Activated CD4-positive, CD25-positive, alpha-beta regulatory T cell treated with anti-CD3 and anti-CD28 coated beads, Interleukin-2, amount 50 U/mL, for 16 hours (primary cell): ENCODE data around the gene P4HA3.

Experiments
- DNase-seq: peaks from one replicate; pipeline ENCODE4 v3.0.0-alpha.2; 2020; ENCODE audit warnings: low read depth, low spot score

P4HA3 gene

DNA sequence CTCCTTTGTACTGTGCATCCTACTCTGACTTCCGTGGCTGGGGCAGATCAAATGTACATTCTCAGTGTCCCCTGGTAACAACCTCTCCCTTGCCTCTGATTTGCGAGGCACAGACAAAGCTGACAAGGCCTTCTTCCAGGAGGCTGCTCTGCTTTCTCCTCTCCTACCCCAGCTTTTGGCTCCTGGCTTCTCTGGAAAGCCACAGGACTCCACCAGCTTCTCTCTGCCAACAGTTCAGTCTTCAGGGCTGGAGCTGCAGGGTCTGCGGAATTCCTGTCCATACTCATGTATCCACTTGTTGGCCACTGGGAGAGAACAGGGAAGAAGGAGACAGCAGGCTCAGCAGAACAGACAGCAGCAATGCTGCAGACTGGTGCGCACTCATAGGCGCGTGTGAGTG is 44.4 kb downstream of the P4HA3 start:
- no peak for DNase-seq

DNA sequence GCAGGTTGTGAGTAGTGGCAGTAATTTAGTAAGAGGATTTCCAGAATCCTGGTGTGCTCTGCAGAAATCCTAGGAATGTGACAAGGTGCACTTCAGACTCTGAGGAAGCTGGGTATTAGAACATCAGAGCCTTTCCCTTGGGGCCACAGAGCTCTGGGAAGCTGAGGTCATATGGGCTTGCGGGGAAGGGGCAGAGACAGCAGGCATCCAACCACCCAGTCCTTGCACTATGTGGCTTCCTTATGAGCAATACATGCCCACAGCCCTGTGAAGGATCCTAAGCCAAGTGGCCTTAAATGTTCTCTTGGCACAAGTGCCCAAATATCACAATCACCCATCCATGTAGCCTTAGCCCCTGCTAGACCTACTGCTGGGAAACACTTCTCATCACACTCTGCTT is 46.2 kb downstream of the P4HA3 start:
- no peak for DNase-seq

DNA sequence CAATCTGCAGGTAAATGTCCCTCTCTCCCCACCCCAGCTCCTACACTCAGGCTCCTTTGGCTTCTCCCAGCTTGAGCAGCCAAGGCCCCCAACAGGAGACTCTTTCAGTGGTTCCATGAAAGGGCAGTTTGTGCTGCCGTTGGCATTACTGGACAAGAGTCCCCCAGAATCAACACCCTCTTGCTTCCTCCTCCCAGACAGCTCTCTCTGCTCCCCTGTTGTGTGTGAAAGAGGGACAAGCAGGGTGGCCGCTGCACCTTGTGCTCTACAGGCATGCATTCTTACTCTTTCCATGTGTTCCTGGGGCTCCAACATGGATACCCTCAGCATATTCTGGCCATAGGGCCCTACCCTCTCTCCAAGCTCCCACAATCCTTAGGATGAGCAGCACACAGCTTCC is 48.7 kb downstream of the P4HA3 start:
- no peak for DNase-seq

DNA sequence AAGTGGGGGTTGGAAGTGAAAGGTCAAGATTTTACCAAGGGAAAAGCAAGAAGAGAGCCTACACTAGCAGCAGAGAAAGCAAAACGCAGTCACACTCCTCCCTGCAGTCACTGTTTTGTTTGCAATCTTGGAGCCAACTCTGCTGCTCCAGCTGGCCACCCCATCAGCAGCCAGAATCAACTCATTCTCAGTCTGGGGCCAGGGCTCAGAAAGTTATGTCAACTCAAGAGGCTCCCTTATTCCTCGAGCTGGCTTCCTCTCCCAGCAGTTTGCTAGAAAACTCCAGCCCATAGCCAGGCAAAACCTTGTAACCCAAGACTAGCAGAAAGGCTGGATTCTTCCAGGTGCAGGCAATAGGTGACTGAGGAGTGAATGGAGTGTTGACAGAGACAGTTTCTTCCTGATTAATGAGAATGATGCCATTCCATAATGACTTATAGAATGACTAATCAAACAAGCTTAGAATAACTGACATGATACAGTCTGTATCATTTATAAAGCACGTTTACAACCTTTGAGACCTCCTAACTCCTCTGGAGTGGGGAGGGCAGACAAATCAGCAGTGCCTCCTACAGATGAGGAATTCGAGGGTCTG is 53.4 kb downstream of the P4HA3 start:
- DNase-seq, result no peak

DNA sequence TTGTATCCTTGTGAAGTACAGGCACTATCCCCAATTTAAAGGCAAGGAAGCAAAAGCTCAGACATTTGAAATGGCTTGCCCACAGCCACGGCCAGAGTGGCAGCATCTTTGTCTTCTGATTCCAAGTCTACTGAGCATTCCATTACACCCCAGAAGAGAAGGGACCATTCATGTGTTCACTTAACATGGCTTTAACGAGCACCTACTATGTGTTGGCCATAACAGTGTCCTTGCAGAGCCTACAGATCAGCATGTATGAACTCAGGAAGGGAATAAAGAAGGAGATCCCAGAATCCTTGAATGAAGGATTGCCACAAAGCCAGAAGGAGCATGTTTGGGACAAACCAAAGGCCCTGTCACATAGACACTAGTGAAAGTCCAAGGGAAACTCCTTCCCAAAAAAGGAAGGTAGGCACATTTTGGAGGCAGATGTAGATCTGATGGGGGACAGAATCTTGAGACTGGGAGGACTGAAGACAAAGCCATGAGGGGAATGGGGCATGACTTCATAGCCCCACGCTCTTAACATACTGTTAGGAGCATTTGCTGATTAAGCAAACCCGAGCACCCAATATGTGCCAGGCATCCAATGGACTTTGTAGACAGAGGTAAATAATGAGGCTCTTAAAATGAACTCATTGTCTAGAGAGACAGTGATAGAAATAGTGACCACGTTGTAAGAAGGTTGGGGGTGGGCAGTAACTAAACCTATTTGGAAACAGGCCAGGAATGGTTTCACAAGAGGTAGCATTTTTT is 54.9 kb downstream of the P4HA3 start:
- no peak for DNase-seq

DNA sequence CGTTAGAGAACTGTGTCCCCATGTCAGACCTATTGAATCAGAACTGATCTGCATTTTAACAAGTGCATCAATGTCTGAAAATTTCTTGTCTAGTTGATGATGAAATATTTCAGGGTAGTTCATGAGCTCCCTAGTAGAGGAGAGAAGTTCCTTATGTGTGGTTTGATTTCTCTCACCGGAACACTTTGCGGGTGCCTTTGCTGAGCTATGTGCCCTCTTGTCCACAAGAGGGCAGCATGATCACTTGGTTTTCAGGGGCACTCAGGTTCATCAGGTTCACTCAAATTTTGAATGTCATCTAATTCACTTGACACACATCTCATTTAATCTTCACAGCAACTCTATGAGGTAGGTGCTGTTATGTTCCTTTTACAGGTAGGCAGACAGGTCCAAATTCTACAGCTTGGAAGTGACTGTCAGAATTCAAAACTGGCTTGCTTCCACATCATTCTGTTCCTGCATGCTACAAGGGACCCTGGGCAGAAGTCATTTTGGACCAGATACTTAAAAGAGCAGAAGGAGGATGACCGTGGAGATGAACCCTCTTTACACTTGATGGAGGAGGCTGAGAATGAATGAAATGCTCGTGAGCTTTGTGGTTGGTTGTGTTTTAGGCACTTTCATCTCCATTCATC is 55.6 kb downstream of the P4HA3 start:
- DNase-seq, result peak; percentile 27

DNA sequence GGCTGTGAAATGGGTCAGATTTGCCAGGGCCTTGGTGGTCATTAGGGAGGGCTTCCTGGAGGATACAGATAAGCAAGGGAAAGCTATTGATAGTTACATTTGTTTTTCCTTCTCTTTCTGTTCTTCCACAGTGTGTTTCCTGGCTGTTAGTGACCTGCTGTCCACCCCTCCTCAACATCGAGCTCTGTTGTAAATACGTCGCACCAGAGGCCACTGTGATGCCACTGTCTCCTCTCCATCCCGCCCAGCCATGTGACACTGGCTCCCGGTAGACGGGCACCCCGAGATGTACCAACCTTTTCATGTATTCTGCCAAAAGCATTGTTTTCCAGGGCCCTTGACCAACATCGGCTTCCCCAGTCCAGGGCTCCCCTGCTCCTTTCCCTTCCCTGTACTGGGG is 58.1 kb downstream of the P4HA3 start:
- no peak for DNase-seq

DNA sequence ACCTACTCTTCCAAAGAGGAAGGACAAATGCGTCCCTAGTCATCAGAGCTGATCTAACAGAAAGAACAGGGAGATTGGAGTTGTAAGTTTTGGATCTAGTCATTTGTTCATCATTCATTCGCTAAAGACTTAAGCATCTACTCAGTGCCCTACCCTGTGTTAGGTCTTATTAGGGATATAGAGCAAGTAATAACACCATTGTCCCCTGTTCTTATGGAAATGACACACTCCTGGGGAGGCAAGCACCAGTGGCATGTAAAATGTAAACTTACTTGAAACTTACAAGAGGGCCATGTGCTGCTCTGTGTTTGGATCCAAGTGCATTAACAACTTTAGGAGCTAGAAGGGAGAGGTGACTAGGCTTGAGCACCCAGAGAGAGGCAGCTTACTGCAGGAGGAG is 61.9 kb downstream of the P4HA3 start:
- DNase-seq, result no peak

DNA sequence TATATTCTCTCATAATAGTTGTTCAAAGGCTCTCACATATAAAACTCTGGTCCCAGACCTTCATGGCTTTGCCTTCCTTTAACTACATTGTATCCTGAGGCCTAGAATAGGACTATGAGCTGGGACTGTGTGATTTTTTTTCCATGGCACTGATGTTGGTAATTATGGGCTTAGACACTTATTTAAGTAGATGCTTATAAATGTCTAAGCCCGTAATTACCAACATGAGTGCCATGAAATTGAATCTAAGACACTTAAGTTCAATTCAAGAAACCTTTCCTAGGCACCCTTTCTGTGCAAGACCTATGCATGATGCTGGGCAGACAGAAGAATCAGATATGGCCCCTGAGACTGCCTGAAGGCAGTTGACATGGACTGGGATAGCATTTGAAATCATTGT is 63.0 kb downstream of the P4HA3 start:
- DNase-seq, result no peak

DNA sequence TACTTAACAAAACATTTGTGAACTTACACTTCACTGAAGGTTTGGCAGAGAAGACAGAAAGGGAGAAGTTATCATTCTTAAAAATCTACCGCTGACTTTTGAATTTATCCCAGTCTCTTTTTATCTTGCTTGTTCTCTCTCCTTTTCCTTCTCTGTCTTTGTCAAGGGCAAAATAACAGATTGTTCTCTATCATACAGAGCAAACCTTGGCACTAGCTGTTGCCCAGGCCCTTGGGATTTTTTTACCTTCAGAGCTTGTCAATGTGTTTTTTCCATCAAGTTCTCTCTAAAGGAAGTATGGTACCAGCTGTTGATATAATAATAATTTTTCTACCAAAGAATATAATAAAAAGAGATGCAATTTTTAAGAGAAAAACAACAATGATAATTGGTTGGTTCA is 73.2 kb downstream of the P4HA3 start:
- DNase-seq, result no peak

DNA sequence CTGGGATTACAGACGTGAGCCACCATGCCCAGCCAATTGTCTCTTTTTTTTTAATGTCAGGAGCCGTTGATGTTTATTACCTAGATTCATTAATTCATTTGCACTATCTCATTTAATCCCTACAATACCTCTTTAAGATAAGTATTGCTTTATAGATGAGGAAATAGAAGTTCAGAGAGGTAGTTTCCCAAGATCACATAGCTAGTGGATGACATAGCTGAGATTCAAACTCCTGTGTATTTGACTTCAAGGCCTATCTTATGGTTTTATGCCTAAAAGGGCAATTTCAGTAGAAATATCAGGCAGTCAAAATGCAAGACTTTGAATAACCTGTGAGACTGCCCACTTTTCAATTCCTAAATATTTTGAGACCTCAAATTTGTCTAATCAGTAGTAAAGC is 73.9 kb downstream of the P4HA3 start:
- no peak for DNase-seq

DNA sequence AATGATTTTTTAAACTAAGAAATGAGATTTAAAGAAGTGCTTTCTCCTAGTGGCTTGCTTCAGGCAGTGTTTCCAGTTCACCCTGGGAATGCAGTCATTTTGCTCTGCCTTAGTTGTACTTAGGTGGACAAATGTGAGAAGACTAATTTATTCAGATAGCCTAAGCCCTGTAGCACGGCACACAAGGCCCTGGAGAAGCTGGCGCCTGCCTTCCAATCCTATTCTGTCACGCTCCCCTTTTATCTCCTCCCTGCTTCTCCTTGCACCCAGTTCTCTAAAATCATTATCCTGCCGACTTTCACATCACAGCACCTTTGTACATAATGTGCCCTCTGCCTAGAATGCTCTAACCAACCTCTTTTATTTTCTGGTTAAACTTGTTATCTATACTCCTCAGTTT is 76.3 kb downstream of the P4HA3 start:
- DNase-seq, result no peak

DNA sequence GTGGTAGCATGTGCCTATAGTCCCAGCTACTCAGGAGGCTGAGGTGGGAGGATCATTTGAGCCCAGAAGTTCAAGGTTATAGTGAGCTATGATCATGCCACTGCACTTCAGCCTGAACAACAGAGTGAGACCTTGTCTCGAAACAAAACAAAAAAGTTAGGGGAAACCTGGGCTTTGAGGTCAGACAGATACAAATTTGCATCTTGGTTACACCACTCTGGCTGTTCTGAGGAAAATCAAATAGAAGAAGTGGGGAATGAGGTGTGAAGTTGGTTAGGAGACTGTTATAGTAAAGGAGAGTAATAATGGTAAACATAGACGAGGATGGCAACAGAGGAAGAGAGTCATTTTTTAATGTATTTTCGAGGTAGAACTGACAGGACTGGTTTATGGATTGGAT is 77.8 kb downstream of the P4HA3 start:
- DNase-seq, result no peak

DNA sequence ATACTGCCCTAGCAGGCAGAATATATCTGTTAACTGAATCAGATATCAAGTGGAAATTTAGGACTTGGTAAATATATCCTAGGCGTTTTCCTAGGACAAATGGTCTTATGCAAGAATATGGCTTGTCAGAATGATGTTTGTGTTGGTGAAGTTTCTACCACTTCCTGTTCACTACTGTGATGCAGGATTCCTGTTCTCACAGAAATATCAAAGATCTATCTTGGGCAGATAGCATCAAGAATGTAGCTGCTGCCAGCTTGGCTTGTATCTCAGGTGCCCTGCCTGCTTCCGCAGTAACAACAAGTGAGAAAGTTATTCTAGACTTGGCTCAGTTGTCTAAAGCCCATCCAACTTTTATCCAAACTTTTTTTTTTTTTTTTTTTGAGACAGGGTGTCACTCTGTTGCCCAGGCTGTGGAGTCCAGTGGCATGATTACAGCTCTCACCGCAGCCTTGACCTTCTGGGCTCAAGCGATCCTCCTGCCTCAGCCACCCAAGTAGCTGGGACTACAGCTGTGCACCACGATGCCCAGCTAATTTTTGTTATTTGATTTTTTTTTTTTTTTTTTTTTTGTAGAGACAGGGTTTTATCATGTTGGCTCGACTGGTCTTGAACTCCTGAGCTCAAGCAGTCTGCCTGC is 79.0 kb downstream of the P4HA3 start:
- no peak for DNase-seq

DNA sequence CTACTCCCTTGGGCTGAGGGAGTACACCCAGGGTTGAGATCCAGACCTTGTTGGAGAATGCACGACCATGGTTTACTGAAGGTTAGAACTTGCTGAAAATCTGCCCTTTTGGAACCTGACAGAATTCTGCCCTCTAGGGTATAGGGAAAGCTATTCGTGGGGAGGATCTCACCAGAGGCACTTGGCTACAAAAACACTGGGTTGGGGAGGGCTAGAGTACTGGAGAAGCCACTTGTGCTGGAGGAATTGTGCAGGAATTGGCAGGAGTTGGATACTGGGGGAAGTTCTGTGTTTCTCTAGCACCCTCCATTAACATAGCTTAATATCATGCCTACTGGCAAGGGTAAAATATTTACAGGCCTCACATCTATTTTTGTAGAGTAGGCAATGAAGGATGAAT is 84.5 kb downstream of the P4HA3 start:
- DNase-seq, result no peak

DNA sequence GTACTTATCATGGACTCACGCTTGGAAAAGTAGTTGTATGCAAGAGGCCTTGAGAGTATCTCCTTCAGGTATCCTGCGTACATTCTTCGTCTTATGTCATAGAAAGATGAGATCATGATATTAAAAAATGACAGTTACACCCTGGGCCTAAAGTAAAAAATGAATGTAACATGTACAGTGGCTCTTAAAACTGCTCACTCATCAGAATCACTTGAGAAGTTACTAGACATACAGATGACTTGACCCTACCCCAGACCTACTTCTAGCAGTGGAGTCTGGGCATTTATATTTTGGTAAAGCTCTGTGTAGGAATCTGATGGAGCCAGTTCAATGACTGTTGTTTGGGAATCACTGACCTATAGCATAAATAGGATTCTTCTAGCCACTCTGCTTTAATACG is 85.9 kb downstream of the P4HA3 start:
- no peak for DNase-seq

DNA sequence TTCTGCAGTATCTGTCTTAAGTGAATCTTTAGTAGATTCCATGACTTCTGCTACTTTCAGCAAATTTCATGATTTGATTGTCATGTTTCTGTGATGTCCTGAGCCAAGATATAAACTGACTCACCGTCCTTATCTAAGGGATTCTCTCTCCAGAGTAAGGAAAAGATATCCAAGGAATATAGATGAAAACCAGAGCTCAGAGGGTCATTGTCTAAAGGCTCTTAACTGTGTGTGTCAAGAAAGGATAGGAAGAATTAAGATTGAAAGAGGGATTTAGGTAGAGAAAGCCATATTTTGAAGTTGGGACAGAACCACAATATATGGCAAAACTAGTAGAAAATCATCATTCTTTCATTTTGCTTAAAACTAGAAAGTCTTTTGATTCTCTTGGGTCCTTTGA is 89.6 kb downstream of the P4HA3 start:
- DNase-seq, result no peak

DNA sequence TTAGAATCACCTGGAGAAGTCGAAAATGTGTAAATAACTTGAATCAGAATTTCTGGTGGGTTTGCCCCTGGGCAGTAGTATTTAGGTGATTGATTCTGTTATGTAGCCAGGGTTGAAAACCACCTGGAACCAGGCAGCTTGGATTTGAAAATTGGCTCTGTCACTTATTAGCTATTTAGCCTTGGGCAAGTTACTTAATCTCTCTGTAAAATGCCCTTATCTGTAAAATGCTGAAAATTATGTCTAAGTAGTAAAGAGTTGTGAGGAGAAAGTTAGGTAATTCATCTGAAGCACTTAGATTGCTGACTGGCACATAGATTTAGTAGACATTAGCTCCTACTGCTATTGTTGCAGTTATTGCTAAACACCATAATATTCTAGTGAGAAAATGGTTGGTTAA is 91.1 kb downstream of the P4HA3 start:
- DNase-seq, result no peak
